GM18868 (cell line): ENCODE data around the gene FXYD5.
"Not testable (repeated sequence)": the region's sequence is repeated elsewhere in the genome, so short reads cannot be mapped to it uniquely, and the experiment has no call there.

ENCODE experiments used
- ATAC-seq: cut with Tn5 transposase; IDR thresholded peaks from one replicate; pipeline ENCODE4 v1.9.1; 2021; ENCODE audit warnings: mild to moderate bottlenecking, moderate library complexity; ENCODE audit not compliant: unreplicated experiment

The FXYD5 gene

GRCh38 chr19:35176181-35176570, 21.6 kb downstream of the FXYD5 start:
- ATAC-seq, result no peak

GRCh38 chr19:35177377-35178274, 23.1 kb downstream of the FXYD5 start:
- ATAC-seq, result no peak

GRCh38 chr19:35178701-35179100, 24.2 kb downstream of the FXYD5 start:
- no peak for ATAC-seq

- no peak for ATAC-seq
These were observed 25.3 kb downstream of the FXYD5 start for GRCh38 chr19:35179830-35180229.

GRCh38 chr19:35181387-35181786, 26.9 kb downstream of the FXYD5 start:
- no peak for ATAC-seq

- ATAC-seq, result no peak
These were observed 29.7 kb downstream of the FXYD5 start for GRCh38 chr19:35184267-35184666.

GRCh38 chr19:35184884-35185283, 30.3 kb downstream of the FXYD5 start:
- ATAC-seq, result no peak

GRCh38 chr19:35194012-35194984, 39.8 kb downstream of the FXYD5 start:
- no peak for ATAC-seq

- no peak for ATAC-seq
These were observed 41.3 kb downstream of the FXYD5 start for GRCh38 chr19:35195830-35196229.

GRCh38 chr19:35196861-35197260, 42.3 kb downstream of the FXYD5 start:
- not testable (repeated sequence) for ATAC-seq

GRCh38 chr19:35199481-35199880, 44.9 kb downstream of the FXYD5 start:
- no peak for ATAC-seq

- ATAC-seq, result no peak
These were observed 48.5 kb downstream of the FXYD5 start for GRCh38 chr19:35202722-35203688.

GRCh38 chr19:35204799-35205732, 50.5 kb downstream of the FXYD5 start:
- peak; percentile 83 for ATAC-seq

GRCh38 chr19:35205733-35206323, 51.3 kb downstream of the FXYD5 start:
- no peak for ATAC-seq

- ATAC-seq, result no peak
These were observed 51.8 kb downstream of the FXYD5 start for GRCh38 chr19:35206379-35206778.

- ATAC-seq, result no peak
These were observed 52.3 kb downstream of the FXYD5 start for GRCh38 chr19:35206855-35207254.

GRCh38 chr19:35207391-35207871, 52.9 kb downstream of the FXYD5 start:
- no peak for ATAC-seq

- ATAC-seq, result no peak
These were observed 53.6 kb downstream of the FXYD5 start for GRCh38 chr19:35208121-35208520.

- ATAC-seq, result no peak
These were observed 55.1 kb downstream of the FXYD5 start for GRCh38 chr19:35209646-35210045.
